Sigmoid colon (tissue), 4 donors: Measurements from ENCODE around the gene SPEM2.

Experiments
- POLR2AphosphoS5 ChIP-seq, 4 donors: sonication (generic); formaldehyde crosslinking; IDR thresholded peaks; one replicate each; pipeline ENCODE4 v1.6.1; 2017; ENCODE audit warnings: antibody characterized with exemption in 4 of 4
- TF ChIP-seq, protein P1 (sequence below), 4 experiments: fragments of 450-650 bp in 3 of 4; fragments of 200-600 bp in 1 of 4; IDR thresholded peaks; one replicate each; pipeline ENCODE4 v1.5.1; 2016 to 2019; ENCODE audit warnings: antibody characterized with exemption in 4 of 4, mild to moderate bottlenecking in 3 of 4, moderate library complexity in 2 of 4

DNA sequence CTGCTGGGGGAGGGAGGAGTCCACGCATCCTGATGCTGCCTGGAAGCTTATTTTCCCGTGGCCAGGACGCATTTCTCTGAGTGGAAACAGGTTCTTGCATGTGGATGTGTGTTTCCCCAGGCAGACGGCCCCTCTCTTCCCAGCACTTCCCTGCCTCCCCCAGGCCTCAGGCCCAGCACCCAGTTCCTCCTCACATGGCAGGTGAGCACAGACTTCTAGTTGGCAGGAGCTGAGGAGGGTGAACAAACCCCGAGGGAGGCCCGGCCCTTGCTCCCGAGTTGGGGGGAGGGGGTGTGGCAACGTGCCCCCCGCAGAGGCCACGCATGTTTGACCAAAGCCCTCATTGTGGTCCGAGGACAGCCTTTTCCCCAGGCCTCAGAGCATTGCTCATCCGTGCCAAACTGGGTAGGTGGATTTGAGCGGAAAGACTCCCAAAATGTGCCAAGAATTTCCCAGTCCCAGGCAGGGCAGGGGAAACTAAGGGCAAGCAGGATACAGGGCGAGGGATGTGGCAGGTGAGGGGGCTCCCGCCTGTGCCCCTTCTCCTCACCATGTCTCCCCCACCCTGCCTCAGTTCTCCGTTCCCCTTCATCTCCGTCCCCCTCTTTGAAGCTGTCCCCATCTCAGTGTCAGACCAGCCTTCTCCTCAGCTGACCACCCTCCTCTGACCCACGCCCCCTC lies 6.8 kb upstream of the SPEM2 start:
- TF ChIP-seq, protein P1, sequence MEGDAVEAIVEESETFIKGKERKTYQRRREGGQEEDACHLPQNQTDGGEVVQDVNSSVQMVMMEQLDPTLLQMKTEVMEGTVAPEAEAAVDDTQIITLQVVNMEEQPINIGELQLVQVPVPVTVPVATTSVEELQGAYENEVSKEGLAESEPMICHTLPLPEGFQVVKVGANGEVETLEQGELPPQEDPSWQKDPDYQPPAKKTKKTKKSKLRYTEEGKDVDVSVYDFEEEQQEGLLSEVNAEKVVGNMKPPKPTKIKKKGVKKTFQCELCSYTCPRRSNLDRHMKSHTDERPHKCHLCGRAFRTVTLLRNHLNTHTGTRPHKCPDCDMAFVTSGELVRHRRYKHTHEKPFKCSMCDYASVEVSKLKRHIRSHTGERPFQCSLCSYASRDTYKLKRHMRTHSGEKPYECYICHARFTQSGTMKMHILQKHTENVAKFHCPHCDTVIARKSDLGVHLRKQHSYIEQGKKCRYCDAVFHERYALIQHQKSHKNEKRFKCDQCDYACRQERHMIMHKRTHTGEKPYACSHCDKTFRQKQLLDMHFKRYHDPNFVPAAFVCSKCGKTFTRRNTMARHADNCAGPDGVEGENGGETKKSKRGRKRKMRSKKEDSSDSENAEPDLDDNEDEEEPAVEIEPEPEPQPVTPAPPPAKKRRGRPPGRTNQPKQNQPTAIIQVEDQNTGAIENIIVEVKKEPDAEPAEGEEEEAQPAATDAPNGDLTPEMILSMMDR (IDR thresholded peaks at IDR 0.05), result no peak
- no peak for TF ChIP-seq POLR2AphosphoS5 (IDR thresholded peaks at IDR 0.05)
